H1 (cell line): ENCODE results near the gene SH2D4B. TPM values are rescaled to one million over a fixed set of nuclear protein-coding genes. Genes with fewer than 3 reads are reported as not detected.

ENCODE experiments used
- EZH2 ChIP-seq: fragments of 200-600 bp; sonication (generic); IDR thresholded peaks from 2 replicates; pipeline ENCODE4 v1.7.1; 2012; ENCODE audit warnings: low read depth, mild to moderate bottlenecking, moderate library complexity, low read length, inconsistent platforms; ENCODE audit not compliant: severe bottlenecking
- polyA plus RNA-seq, 7 experiments: library from polyadenylated mRNA; depleted of rRNA in 3 of 7; stranded (reverse) in 5 of 7; unstranded in 2 of 7; fragments of >200 nt in 5 of 7; fragments of 200-250 nt in 2 of 7; gene quantifications; 1 replicate in 5 of 7; 2 replicates in 1 of 7; 4 replicates in 1 of 7; pipeline versions ENCODE4 v1.2.1 to v1.2.3, GENCODE V29; 2011 to 2013; ENCODE audit warnings: missing spikeins in 2 of 7, mixed read lengths in 2 of 7
- total RNA-seq: library from RNA; stranded (reverse); fragmentation: NEBNext Ultra II Directional; extraction: Animal tissue kit (Norgen Biotek cat#: 25700); gene quantifications from 2 replicates; pipeline ENCODE4 v1.2.1, GENCODE V29; 2021
- TF ChIP-seq, protein P1 (sequence below): IDR thresholded peaks from 2 replicates; pipeline ENCODE4 v1.6.1; 2012; ENCODE audit warnings: inconsistent platforms
- TF ChIP-seq, protein P2 (sequence below), 3 experiments: IDR thresholded peaks; 1 replicate in 2 of 3; 2 replicates in 1 of 3; pipeline versions ENCODE4 v1.5.1 to v1.6.1; 2011; ENCODE audit warnings: low read length in 3 of 3, mild to moderate bottlenecking in 3 of 3, inconsistent platforms in 2 of 3, low read depth in 1 of 3, moderate library complexity in 1 of 3; ENCODE audit not compliant: insufficient read depth in 1 of 3; ENCODE audit errors: control extremely low read depth in 1 of 3

The SH2D4B gene
- total and polyA plus RNA-seq, 2 of the 8 experiments (the other 6 are each of a cell fraction or from before 2014, with no cell fraction given) = 0.06 to 0.13 TPM

DNA sequence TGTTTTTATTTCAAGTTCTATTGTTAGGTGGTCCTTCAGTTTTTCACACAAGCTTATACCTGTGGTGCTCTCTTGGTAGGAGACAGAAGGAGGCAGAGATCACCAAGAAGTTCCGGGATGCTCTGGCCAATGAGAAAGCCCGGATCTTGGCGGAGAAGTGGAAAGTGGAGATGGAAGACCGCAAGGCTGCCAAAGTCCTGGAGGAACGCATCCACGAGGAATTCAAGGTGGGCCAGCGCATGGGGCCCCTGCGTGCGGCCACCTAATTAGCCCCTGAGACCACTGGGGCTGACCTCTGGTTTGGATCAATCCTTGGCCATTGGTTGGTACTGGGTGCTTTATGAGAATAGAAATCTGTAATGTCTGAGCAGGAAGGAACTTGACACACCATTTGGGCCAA is 33.6 kb downstream of the SH2D4B start (continued):
- TF ChIP-seq, protein P1, sequence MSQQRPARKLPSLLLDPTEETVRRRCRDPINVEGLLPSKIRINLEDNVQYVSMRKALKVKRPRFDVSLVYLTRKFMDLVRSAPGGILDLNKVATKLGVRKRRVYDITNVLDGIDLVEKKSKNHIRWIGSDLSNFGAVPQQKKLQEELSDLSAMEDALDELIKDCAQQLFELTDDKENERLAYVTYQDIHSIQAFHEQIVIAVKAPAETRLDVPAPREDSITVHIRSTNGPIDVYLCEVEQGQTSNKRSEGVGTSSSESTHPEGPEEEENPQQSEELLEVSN = no peak
- TF ChIP-seq, protein P2, sequence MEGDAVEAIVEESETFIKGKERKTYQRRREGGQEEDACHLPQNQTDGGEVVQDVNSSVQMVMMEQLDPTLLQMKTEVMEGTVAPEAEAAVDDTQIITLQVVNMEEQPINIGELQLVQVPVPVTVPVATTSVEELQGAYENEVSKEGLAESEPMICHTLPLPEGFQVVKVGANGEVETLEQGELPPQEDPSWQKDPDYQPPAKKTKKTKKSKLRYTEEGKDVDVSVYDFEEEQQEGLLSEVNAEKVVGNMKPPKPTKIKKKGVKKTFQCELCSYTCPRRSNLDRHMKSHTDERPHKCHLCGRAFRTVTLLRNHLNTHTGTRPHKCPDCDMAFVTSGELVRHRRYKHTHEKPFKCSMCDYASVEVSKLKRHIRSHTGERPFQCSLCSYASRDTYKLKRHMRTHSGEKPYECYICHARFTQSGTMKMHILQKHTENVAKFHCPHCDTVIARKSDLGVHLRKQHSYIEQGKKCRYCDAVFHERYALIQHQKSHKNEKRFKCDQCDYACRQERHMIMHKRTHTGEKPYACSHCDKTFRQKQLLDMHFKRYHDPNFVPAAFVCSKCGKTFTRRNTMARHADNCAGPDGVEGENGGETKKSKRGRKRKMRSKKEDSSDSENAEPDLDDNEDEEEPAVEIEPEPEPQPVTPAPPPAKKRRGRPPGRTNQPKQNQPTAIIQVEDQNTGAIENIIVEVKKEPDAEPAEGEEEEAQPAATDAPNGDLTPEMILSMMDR (IDR thresholded peaks at IDR 0.05; ENCODE audit: control extremely low read depth in 1 of 3, insufficient read depth in 1 of 3, low read depth in 1 of 3, low read length in 3 of 3) = no peak
- no peak for TF ChIP-seq EZH2
